Tibial nerve (tissue), 4 donors: ENCODE data around the gene ACOT9. TPM values are rescaled to one million over a fixed set of nuclear protein-coding genes. Genes with fewer than 3 reads are reported as not detected.
A peak's percentile ranks its signal among the peaks of the same experiment; 100 is the strongest.

Experiments
- DNase-seq, 2 donors: peaks; one replicate each; pipeline ENCODE4 v3.0.0-alpha.2; 2019; ENCODE audit warnings: low spot score in 2 of 2
- H3K27ac ChIP-seq, 4 donors: fragments of 200-600 bp; sonication (generic) in 3 of 4; one replicate each; pipeline ENCODE4 v1.5.1; 2017 to 2019; ENCODE audit warnings: mild to moderate bottlenecking in 1 of 4
- H3K27me3 ChIP-seq, 2 donors: fragments of 200-600 bp; sonication (generic) in 1 of 2; one replicate each; pipeline versions ENCODE4 v1.5.1 to v1.6.0; 2017 to 2019
- H3K36me3 ChIP-seq, 3 donors: fragments of 200-600 bp; sonication (generic); one replicate each; pipeline ENCODE4 v1.5.1; 2018 to 2019
- H3K4me1 ChIP-seq, 4 donors: fragments of 200-600 bp; sonication (generic) in 3 of 4; one replicate each; pipeline ENCODE4 v1.5.1; 2017 to 2019
- H3K4me3 ChIP-seq, 4 donors: fragments of 200-600 bp; sonication (generic) in 3 of 4; one replicate each; pipeline ENCODE4 v1.5.1; 2017 to 2019; ENCODE audit warnings: mild to moderate bottlenecking in 1 of 4, moderate library complexity in 1 of 4
- H3K9me3 ChIP-seq, 4 donors: fragments of 200-600 bp; sonication (generic) in 3 of 4; one replicate each; pipeline ENCODE4 v1.5.1; 2017 to 2019
- CTCF ChIP-seq, 5 experiments: fragments of 200-600 bp in 3 of 5; fragments of 450-650 bp in 2 of 5; sonication (generic) in 3 of 5; IDR thresholded peaks; one replicate each; pipeline ENCODE4 v1.5.1; 2016 to 2019; ENCODE audit warnings: antibody characterized with exemption in 5 of 5, mild to moderate bottlenecking in 3 of 5, moderate library complexity in 2 of 5
- EP300 ChIP-seq, 2 donors: sonication (generic); formaldehyde crosslinking; IDR thresholded peaks; one replicate each; pipeline ENCODE4 v1.6.1; 2017; ENCODE audit warnings: antibody characterized with exemption in 2 of 2, mild to moderate bottlenecking in 1 of 2
- POLR2A ChIP-seq, 2 donors: fragments of 450-650 bp; IDR thresholded peaks; one replicate each; pipeline ENCODE4 v1.6.1; 2017; ENCODE audit warnings: antibody characterized with exemption in 2 of 2, mild to moderate bottlenecking in 2 of 2, moderate library complexity in 2 of 2
- WGBS, 2 donors: methylation state at CpG; one replicate each; pipeline ENCODE4 v1.1.5; 2018; 5-methylcytosine and 5-hydroxymethylcytosine counted together
- total RNA-seq, 4 donors: library from RNA; depleted of rRNA; stranded (reverse); fragments of >200 nt; gene quantifications; one replicate each; pipeline ENCODE4 v1.1.0, GENCODE V29; 2016

Gene ACOT9
- total RNA-seq: 10 to 100 TPM; 35.7 to 68.2 (median 43.1) TPM

GRCh38 chrX:23742697-23743622 lies at the start of gene ACOT9:
Gene ACOT9 (minus strand): TSS chrX:23743276. CDS start chrX:23743144, 132 bp downstream.
- H3K27me3 ChIP-seq: no peaks in the 10 kb centered on the region
- TF ChIP-seq POLR2A (IDR thresholded peaks at IDR 0.05) (peak in 1 of 2 donors; percentile 68), CTCF (IDR thresholded peaks at IDR 0.05) (peak in 1 of 5 experiments; percentile 19), EP300 (IDR thresholded peaks at IDR 0.05) (peak; percentile 14 to 83)
- H3K4me1 ChIP-seq: peaks cover 0 to 8% (median 0%) of the 10 kb centered on the region in 4 donors
- WGBS, 2 donors: 0 to 36% methylated on average over 18 to 70 of the region's 73 CpGs
- H3K36me3 ChIP-seq: no peaks in the 10 kb centered on the region
- DNase-seq: peak; percentile 72 to 78
- no peaks in the 10 kb centered on the region for H3K9me3 ChIP-seq
- H3K27ac ChIP-seq: peak within 1 kb of the TSS; percentile 76 to 95 (median 90)
- peak within 1 kb of the TSS; percentile 38 to 78 (median 63) for H3K4me3 ChIP-seq

GRCh38 chrX:23790155-23790497 lies 47.0 kb upstream of the ACOT9 start:
- TF ChIP-seq CTCF (IDR thresholded peaks at IDR 0.05) (no peak), EP300 (IDR thresholded peaks at IDR 0.05) (no peak), POLR2A (IDR thresholded peaks at IDR 0.05) (no peak)
- peaks cover 0 to 12% (median 0%) of the 10 kb centered on the region in 4 donors for H3K4me1 ChIP-seq
- no peak for DNase-seq
- peak overlapping the region in 2 of 4 donors; percentile 20 to 76 for H3K27ac ChIP-seq
- H3K36me3 ChIP-seq: peaks cover 0 to 16% (median 0%) of the 10 kb centered on the region in 3 donors
- no peaks in the 10 kb centered on the region for H3K9me3 ChIP-seq
- no peak overlapping the region for H3K4me3 ChIP-seq
- H3K27me3 ChIP-seq: peaks cover 0 to 5% of the 10 kb centered on the region in 2 donors
- 95 to 99% methylated on average over 10 to 11 of the region's 11 CpGs for WGBS, 2 donors

GRCh38 chrX:23789386-23790154 lies 46.5 kb upstream of the ACOT9 start:
- Histone ChIP-seq H3K4me1 (peaks cover 0 to 13% (median 0%) of the 10 kb centered on the region in 4 donors), H3K27ac (peak overlapping the region in 2 of 4 donors; percentile 20 to 76), H3K9me3 (no peaks in the 10 kb centered on the region), H3K36me3 (peaks cover 0 to 17% (median 0%) of the 10 kb centered on the region in 3 donors), H3K4me3 (no peak overlapping the region), H3K27me3 (peaks cover 0 to 5% of the 10 kb centered on the region in 2 donors)
- DNase-seq: no peak
- TF ChIP-seq POLR2A (IDR thresholded peaks at IDR 0.05) (no peak), CTCF (IDR thresholded peaks at IDR 0.05) (no peak), EP300 (IDR thresholded peaks at IDR 0.05) (no peak)
- 78 to 84% methylated on average over 8 of the region's 8 CpGs for WGBS, 2 donors

GRCh38 chrX:23788946-23789345 lies 45.9 kb upstream of the ACOT9 start:
- H3K27ac ChIP-seq: peak overlapping the region in 2 of 4 donors; percentile 40 to 76
- H3K9me3 ChIP-seq: no peaks in the 10 kb centered on the region
- 69 to 73% methylated on average over 4 of the region's 4 CpGs for WGBS, 2 donors
- peaks cover 0 to 5% of the 10 kb centered on the region in 2 donors for H3K27me3 ChIP-seq
- TF ChIP-seq CTCF (IDR thresholded peaks at IDR 0.05) (no peak), POLR2A (IDR thresholded peaks at IDR 0.05) (no peak), EP300 (IDR thresholded peaks at IDR 0.05) (no peak)
- peaks cover 0 to 17% (median 0%) of the 10 kb centered on the region in 3 donors for H3K36me3 ChIP-seq
- DNase-seq: no peak
- H3K4me1 ChIP-seq: peaks cover 0 to 13% (median 0%) of the 10 kb centered on the region in 4 donors
- H3K4me3 ChIP-seq: no peak overlapping the region
